NCI-H187 treated with DMSO at 0.1 percent for 48 hours (cell line): ENCODE measurements around the gene NECAB3.
A peak's percentile ranks its signal among the peaks of the same experiment; 100 is the strongest.
"Not testable (repeated sequence)": the region's sequence is repeated elsewhere in the genome, so short reads cannot be mapped to it uniquely, and the experiment has no call there.

ENCODE experiments used
- DNase-seq: peaks from one replicate; lab custom pipeline; 2025; lab: John Stamatoyannopoulos, UW

The NECAB3 gene

GRCh38 chr20:33674294-33675135, at the start of gene NECAB3:
Gene NECAB3 (minus strand): TSS chr20:33674428. CDS start chr20:33674352, 76 bp downstream.
- DNase-seq, result no peak

DNA sequence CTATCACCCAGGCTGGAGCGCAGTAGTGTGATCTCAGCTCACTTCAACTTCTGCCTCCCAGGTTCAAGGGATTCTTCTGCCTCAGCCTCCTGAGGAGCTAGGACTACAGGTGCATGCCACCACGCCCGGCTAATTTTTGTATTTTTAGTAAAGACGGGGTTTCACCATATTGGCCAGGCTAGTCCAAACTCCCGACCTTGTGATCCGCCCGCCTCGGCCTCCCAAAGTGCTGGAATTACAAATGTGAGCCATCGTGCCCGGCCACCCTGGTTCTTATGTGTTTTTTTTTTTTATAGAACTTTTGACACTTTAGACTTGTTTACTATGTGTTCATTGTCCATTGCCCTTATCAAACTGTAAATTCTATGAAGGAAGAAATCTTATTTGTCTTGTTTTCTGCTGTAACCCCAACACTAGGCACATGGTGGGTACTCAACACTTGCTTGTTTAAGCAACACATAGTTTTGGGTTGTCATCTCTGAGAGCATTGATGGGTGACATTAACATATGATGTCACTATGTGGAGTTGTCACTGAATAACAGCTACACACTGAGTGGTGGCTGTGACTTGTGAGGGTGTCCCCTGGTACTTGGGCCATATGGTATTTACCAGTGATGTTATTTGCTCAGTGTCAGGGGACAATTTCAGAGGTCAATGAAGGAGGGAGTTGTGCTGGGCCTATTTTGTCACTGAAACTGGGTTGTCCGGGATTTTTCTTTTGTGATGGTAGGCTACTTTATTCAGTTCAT, 47.3 kb upstream of the NECAB3 start:
- no peak for DNase-seq

GRCh38 chr20:33719989-33720709, 45.9 kb upstream of the NECAB3 start, which contains the start of gene PXMP4:
Gene PXMP4 (minus strand): TSS chr20:33720310. CDS start chr20:33720207, 103 bp downstream.
- peak; percentile 62 for DNase-seq

DNA sequence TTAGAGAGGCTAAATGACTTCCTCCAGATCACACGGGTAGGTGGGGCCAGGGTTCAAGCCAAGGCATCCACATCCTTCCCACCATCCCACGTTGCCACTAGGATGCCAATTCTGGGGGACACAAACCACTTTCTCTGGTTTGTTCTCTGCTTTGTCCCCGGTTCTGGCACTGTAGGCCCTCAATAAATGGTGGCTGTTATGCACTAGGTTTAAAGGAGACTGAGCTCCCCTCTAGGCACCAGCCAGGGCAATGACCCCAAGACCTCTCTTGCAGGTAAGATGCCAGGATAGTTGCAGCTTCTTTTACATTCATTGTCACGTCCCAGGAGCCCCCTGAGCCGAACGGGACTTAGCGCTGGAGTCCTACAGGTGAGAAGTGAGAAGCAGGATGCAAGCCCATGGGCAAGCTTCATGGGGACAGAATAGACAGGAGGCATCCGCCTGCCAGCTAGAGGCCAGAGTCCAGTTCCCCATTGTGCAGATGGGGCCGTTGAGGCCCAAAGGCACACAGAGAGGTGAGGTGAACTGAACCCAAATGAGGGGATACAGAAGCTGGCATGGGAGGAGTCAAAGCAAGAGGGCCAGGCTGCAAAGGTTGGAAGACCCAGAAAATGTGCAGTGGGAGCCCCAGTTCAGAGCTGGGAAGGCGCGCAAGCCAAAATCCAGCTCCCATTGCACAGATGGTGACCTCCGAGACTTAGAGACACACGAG, 45.2 kb upstream of the NECAB3 start:
- DNase-seq, result no peak

DNA sequence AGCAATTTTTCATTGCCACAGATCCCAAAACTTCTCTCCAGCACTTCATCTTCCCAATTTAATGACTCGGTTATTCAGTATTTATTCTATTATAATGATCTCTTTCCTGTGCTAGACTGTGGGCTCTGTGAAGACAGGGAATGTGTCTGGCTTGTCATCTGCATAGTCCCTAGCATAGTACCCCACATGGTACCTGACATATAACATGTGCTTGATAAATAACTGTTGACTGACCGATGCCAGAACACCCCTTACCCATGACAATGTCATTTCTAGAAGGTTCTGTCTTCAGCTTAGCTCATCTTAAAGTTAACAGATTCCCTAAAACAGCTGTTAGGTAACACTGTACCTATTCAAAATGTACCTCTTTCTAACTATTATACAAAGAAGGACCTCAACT, 42.3 kb upstream of the NECAB3 start:
- DNase-seq, result no peak

GRCh38 chr20:33713865-33714367, 39.7 kb upstream of the NECAB3 start:
- DNase-seq, result no peak

DNA sequence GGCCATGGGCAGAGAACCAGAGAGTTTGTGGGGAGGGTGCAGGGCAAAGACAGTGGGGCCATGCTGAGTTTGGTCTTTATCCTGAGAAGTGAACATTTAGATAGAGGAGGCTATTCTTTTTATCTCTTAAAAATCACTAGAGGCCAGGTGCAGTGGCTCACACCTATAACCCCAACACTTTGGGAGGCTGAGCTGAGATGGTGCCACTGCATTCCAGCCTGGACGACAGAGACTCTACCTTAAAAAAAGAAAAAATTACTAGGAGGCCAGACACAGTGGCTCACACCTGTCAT, 37.2 kb upstream of the NECAB3 start:
- DNase-seq, result no peak

DNA sequence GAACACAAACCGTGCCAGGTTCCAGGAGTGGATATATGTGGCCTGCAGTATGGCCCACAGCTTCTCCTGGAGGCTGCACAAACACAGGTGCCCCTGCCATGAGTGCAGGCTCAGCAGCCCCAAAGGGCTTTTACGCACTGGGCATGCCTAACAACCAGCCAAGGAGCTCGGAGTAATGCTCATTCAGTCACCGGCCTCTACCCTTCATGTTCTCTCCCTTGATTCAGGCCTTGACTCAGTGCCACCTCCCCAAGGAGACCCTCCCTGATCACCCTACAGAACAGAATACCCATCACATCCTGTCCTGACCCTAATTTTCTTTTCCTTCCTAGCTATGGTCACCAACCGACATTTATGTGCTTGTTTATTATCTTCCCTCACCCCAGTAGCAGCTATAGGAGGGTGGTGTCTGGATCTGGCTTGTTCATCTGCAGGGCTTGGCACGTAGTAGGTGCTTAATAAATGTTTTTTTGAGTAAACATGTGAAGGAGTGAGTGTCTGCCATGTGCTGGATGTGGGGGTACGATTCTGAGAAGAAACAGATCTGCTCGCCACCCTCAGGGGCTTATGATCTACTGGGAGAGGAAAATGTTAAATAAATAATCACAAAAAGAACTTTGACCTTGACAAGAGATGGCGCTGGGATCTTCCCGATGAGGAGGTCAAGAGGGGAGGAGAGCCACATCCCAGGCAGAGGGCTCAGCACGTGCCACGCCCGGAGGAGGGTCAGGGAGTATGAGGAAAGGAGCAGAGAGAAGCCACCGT, 36.6 kb upstream of the NECAB3 start:
- no peak for DNase-seq

DNA sequence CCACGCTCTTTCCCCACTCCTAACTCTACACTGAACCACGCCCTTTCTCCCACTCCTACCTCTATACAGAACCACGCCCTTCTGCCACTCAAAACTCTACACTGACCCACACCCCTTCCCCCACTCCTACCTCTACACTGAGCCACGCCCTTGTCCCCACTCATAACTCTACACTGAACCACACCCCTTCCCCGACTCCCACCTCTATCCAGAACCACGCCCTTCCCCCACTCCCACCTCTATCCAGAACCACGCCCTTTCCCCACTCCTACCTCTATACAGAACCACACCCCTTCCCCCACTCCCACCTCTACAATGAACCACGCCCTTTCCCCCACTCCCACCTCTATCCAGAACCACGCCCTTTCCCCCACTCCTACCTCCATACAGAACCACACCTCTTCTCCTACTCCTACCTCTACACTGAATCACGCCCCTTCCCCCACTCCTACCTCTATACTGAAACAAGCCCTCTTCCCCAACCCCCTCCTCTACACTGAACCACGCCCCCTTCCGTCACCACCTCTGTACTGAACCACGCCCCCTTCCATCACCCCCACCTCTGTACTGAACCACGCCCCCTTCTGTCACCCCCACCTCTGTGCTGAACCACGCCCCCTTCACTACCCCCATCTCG, 35.8 kb upstream of the NECAB3 start:
- DNase-seq, result no peak

GRCh38 chr20:33709398-33709797, 35.2 kb upstream of the NECAB3 start:
- DNase-seq, result no peak

DNA sequence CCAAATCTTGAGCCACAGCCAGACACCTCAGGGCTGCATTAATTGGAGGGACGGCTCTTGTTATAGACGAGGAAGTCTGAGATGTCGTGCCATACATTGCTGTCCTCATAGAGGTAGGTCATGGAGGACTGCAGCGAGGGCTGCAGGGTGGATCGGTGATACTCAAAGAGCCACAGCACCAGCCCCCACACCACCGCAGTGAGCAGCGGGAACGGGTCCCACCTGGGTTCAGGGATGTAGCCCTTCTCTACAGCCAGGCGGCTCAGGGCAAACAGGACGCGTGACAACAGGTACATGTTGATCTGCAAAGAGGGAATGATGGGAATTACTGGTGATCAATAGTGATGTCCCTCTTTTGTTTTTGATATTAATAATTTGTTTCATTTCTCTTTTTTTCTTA, 33.4 kb upstream of the NECAB3 start:
- no peak for DNase-seq

- no peak for DNase-seq
Observed at GRCh38 chr20:33704197-33704924, 30.1 kb upstream of the NECAB3 start.

DNA sequence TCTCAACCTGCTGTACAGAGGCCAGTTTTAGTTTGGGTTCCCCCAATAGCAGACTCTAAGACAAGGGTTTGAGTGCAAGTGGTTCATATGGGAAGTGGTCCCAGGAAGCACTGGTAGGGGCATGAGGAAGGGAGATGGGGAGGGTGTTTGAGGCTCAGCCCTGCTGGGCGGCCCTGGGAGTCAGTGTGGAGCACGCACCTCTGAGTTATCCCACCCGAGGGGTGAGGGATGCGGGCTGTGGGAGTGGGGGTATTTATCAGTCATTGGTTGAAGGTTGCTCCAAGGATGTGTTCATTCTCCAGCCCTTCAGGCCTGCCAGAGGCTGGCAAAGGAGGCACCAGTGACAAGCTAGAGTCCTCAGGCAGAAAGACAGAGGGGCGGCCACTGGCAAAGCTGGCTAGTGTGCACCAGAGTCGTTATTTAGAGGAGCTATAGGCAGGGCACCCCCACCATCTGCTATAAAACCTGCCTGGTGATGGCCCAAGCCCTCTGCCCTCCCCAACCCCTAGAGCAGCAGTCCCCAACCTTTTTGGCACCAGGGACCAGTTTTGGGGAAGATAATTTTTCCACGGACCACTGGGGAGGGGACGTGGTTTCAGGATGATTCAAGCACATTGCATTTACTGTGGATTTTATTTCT, 29.4 kb upstream of the NECAB3 start:
- DNase-seq, result no peak

- DNase-seq, result no peak
Observed at GRCh38 chr20:33702861-33703260, 28.6 kb upstream of the NECAB3 start.

GRCh38 chr20:33701629-33702450, 27.6 kb upstream of the NECAB3 start:
- no peak for DNase-seq

GRCh38 chr20:33700696-33701441, 26.6 kb upstream of the NECAB3 start:
- DNase-seq, result not testable (repeated sequence)

DNA sequence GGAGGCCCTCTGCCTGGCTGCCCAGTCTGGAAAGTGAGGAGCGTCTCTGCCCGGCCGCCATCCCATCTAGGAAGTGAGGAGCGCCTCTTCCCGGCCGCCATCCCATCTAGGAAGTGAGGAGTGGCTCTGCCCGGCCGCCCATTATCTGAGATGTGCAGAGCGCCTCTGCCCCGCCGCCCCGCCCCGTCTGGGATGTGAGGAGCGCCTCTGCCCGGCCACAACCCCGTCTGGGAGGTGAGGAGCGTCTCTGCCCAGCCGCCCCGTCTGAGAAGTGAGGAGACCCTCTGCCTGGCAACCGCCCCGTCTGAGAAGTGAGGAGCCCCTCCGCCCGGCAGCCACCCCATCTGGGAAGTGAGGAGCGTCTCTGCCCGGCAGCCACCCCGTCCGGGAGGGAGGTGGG, 24.7 kb upstream of the NECAB3 start:
- not testable (repeated sequence) for DNase-seq

DNA sequence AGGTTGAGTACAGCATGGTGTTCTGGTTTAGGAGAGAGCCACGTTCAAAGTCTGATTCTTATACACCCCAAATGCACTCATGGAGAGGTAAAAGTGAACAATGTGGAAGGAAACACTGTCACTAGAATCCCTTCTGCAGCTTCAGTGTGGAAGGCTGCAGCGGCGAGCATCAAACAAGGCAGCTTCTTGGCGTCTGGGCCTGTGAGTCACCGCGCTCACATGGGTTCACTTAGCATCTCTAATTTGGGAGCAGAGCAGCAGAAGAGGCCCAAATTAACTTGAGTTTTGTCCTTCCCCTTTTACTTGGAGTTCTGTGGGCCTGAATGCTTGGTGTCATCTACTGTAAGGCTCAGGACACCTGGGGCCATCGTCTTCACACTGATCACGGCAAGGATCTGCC, 22.9 kb upstream of the NECAB3 start:
- DNase-seq, result no peak
